ENCODE measurements around the gene PRKN.

The PRKN gene

GRCh38 chr6:161748535-161749416, 978.8 kb downstream of the PRKN start:
- no peaks in the 10 kb centered on the region for H3K79me2 ChIP-seq (ENCODE audit: insufficient read depth, low read length)
- no peaks in the 10 kb centered on the region for H3K36me3 ChIP-seq (ENCODE audit: insufficient read depth, low read length)
- H3K27ac ChIP-seq (ENCODE audit: low read length): no peak overlapping the region
- ATAC-seq (ENCODE audit: insufficient read depth, low read depth): no peak
- no peaks in the 10 kb centered on the region for H4K20me1 ChIP-seq (ENCODE audit: insufficient read depth, low read length)
- H3K4me3 ChIP-seq (ENCODE audit: low read depth in 1 of 2, low read length in 2 of 2): no peak overlapping the region
- no peaks in the 10 kb centered on the region for H3K27me3 ChIP-seq (ENCODE audit: insufficient read depth, low read length, poor library complexity)
- H2AFZ ChIP-seq (ENCODE audit: low read depth, low read length): no peak overlapping the region
- no peaks in the 10 kb centered on the region for H3K9me3 ChIP-seq (ENCODE audit: insufficient read depth, low read length, severe bottlenecking)
- no peak for DNase-seq
- no peak overlapping the region for H3K9ac ChIP-seq (ENCODE audit: low read depth, low read length)
- TF ChIP-seq EZH2 (IDR thresholded peaks at IDR 0.05; ENCODE audit: borderline replicate concordance, low read depth, low read length, severe bottlenecking): no peak
- no peak for TF ChIP-seq CTCF (IDR thresholded peaks at IDR 0.05; ENCODE audit: borderline replicate concordance, extremely low read depth, low read length, poor library complexity, severe bottlenecking)
- no peaks in the 10 kb centered on the region for H3K4me1 ChIP-seq (ENCODE audit: insufficient read depth, low read length)
- H3K4me2 ChIP-seq (ENCODE audit: insufficient read depth, low read length): no peak overlapping the region

- no peak overlapping the region for H2AFZ ChIP-seq (ENCODE audit: low read depth, low read length)
- no peak overlapping the region for H3K4me3 ChIP-seq (ENCODE audit: low read depth in 1 of 2, low read length in 2 of 2)
- H3K79me2 ChIP-seq (ENCODE audit: insufficient read depth, low read length): no peaks in the 10 kb centered on the region
- H3K27ac ChIP-seq (ENCODE audit: low read length): no peak overlapping the region
- H3K27me3 ChIP-seq (ENCODE audit: insufficient read depth, low read length, poor library complexity): no peaks in the 10 kb centered on the region
- ATAC-seq (ENCODE audit: insufficient read depth, low read depth) (no peak), DNase-seq (no peak)
- no peaks in the 10 kb centered on the region for H3K36me3 ChIP-seq (ENCODE audit: insufficient read depth, low read length)
- no peaks in the 10 kb centered on the region for H4K20me1 ChIP-seq (ENCODE audit: insufficient read depth, low read length)
- H3K4me2 ChIP-seq (ENCODE audit: insufficient read depth, low read length): no peak overlapping the region
- no peak for TF ChIP-seq EZH2 (IDR thresholded peaks at IDR 0.05; ENCODE audit: borderline replicate concordance, low read depth, low read length, severe bottlenecking)
- TF ChIP-seq CTCF (IDR thresholded peaks at IDR 0.05; ENCODE audit: borderline replicate concordance, extremely low read depth, low read length, poor library complexity, severe bottlenecking): no peak
- H3K4me1 ChIP-seq (ENCODE audit: insufficient read depth, low read length): no peaks in the 10 kb centered on the region
- H3K9ac ChIP-seq (ENCODE audit: low read depth, low read length): no peak overlapping the region
- H3K9me3 ChIP-seq (ENCODE audit: insufficient read depth, low read length, severe bottlenecking): no peaks in the 10 kb centered on the region
These were observed 980.1 kb downstream of the PRKN start for GRCh38 chr6:161747506-161747905.

GRCh38 chr6:161745594-161746141, 981.9 kb downstream of the PRKN start:
- Histone ChIP-seq H3K79me2 (ENCODE audit: insufficient read depth, low read length) (no peaks in the 10 kb centered on the region), H3K4me3 (ENCODE audit: low read depth in 1 of 2, low read length in 2 of 2) (no peak overlapping the region), H2AFZ (ENCODE audit: low read depth, low read length) (no peak overlapping the region), H3K9me3 (ENCODE audit: insufficient read depth, low read length, severe bottlenecking) (no peaks in the 10 kb centered on the region), H3K27me3 (ENCODE audit: insufficient read depth, low read length, poor library complexity) (no peaks in the 10 kb centered on the region), H3K36me3 (ENCODE audit: insufficient read depth, low read length) (no peaks in the 10 kb centered on the region), H3K4me2 (ENCODE audit: insufficient read depth, low read length) (no peak overlapping the region), H4K20me1 (ENCODE audit: insufficient read depth, low read length) (no peaks in the 10 kb centered on the region), H3K27ac (ENCODE audit: low read length) (no peak overlapping the region), H3K9ac (ENCODE audit: low read depth, low read length) (no peak overlapping the region), H3K4me1 (ENCODE audit: insufficient read depth, low read length) (no peaks in the 10 kb centered on the region)
- no peak for ATAC-seq (ENCODE audit: insufficient read depth, low read depth)
- no peak for DNase-seq
- TF ChIP-seq EZH2 (IDR thresholded peaks at IDR 0.05; ENCODE audit: borderline replicate concordance, low read depth, low read length, severe bottlenecking) (no peak), CTCF (IDR thresholded peaks at IDR 0.05; ENCODE audit: borderline replicate concordance, extremely low read depth, low read length, poor library complexity, severe bottlenecking) (no peak)

Data from DND-41 (cell line).